Activated CD4-positive, alpha-beta T cell treated with anti-CD3 and anti-CD28 coated beads for 36 hours (primary cell): Measurements from ENCODE around the gene PRKCZ. TPM values are rescaled to one million over a fixed set of nuclear protein-coding genes. Genes with fewer than 3 reads are reported as not detected.
A peak's percentile ranks its signal among the peaks of the same experiment; 100 is the strongest.

ENCODE experiments used
- ATAC-seq: fragments of 200-7000 bp; cut with Tn5 transposase; one replicate; pipeline ENCODE4 v1.10.0; 2021; ENCODE audit warnings: mild to moderate bottlenecking, moderate library complexity
- CTCF ChIA-PET: fragments of 350-600 bp; sonication (Branson Sonifier 250); formaldehyde crosslinking; loops from one replicate; lab custom pipeline; 2021; ENCODE audit warnings: antibody characterized with exemption; lab: Charles Lee
- POLR2A ChIA-PET: fragments of 350-600 bp; sonication (Branson Sonifier 250); formaldehyde crosslinking; loops from one replicate; lab custom pipeline; 2021; ENCODE audit warnings: antibody characterized with exemption, inconsistent platforms; lab: Charles Lee
- DNase-seq: peaks from one replicate; pipeline ENCODE4 v3.0.0-alpha.2; 2020
- H3K27ac Mint-ChIP-seq: one replicate; pipeline ENCODE4 v1.8.0; 2021; ENCODE audit warnings: mixed read lengths
- H3K27me3 Mint-ChIP-seq: one replicate; pipeline ENCODE4 v1.8.0; 2021; ENCODE audit warnings: mixed read lengths
- H3K36me3 Mint-ChIP-seq: one replicate; pipeline ENCODE4 v1.8.0; 2021; ENCODE audit warnings: low read depth, mixed read lengths
- H3K4me1 Mint-ChIP-seq: one replicate; pipeline ENCODE4 v1.8.0; 2021; ENCODE audit warnings: mixed read lengths
- H3K4me3 Mint-ChIP-seq: one replicate; pipeline ENCODE4 v1.8.0; 2021; ENCODE audit warnings: mild to moderate bottlenecking, moderate library complexity, mixed read lengths
- H3K9me3 Mint-ChIP-seq: one replicate; pipeline ENCODE4 v1.8.0; 2021; ENCODE audit warnings: low read depth, mixed read lengths
- intact Hi-C, 2 experiments: fragments of 100-400 bp; cut with DNase I in 1 of 2; cut with micrococcal nuclease in 1 of 2; formaldehyde crosslinking; loops; one replicate each; pipeline versions ENCODE4 v1.14.2 to v1.15.1; 2022 to 2024; cut with DNase I, micrococcal nuclease
- total RNA-seq, 2 experiments: library from RNA; stranded (reverse); gene quantifications; one replicate each; pipeline ENCODE4 v1.2.3, GENCODE V29; 2021

PRKCZ gene
- total RNA-seq, 2 experiments from 2014 or later = 9.8 to 10.9 TPM

- Mint-ChIP-seq H3K9me3 (no peaks in the 10 kb centered on the region), H3K27me3 (peaks cover 14% of the 10 kb centered on the region), H3K4me3 (peak overlapping the region; percentile 68), H3K27ac (no peak overlapping the region), H3K36me3 (no peaks in the 10 kb centered on the region), H3K4me1 (peaks cover 24% of the 10 kb centered on the region)
- POLR2A ChIA-PET = no interaction called here
- CTCF ChIA-PET = interaction anchor here (1.3 kb wide), 1 partner anchor 27 kb away, joined by 4 read pairs; no protein-coding TSS in a partner anchor
- DNase-seq = no peak
- intact Hi-C loops = loop anchor here in 1 of 2 experiments (5.0 kb wide), 1 partner anchor 534 kb away; no protein-coding TSS in a partner anchor
- ATAC-seq = no peak
These were observed 2.2 kb upstream of the PRKCZ start for GRCh38 chr1:2047749-2048729.

GRCh38 chr1:2049225-2049717 lies 940 bp upstream of the PRKCZ start:
- peaks cover 14% of the 10 kb centered on the region for H3K27me3 Mint-ChIP-seq
- no peak overlapping the region for H3K27ac Mint-ChIP-seq
- ATAC-seq = no peak

GRCh38 chr1:2050461-2050792 lies 216 bp downstream of the PRKCZ start:
- peaks cover 19% of the 10 kb centered on the region for H3K4me1 Mint-ChIP-seq
- ATAC-seq = peak; percentile 36
- peaks cover 13% of the 10 kb centered on the region for H3K27me3 Mint-ChIP-seq
- no peaks in the 10 kb centered on the region for H3K9me3 Mint-ChIP-seq
- peak overlapping the region; percentile 56 for H3K4me3 Mint-ChIP-seq
- ChIA-PET CTCF (interaction anchor here (0.6 kb wide), 1 partner anchor 273 kb away, joined by 3 read pairs; no protein-coding TSS in a partner anchor), POLR2A (interaction anchor here (0.7 kb wide), 1 partner anchor 176 kb away, joined by 3 read pairs; no protein-coding TSS in a partner anchor)
- intact Hi-C loops = loop anchor here in 1 of 2 experiments (1.0 kb wide), 6 partner anchors 83 to 341 kb away; partner anchors contain the start of genes MORN1, NADK, RER1 and TMEM52
- H3K27ac Mint-ChIP-seq = no peak overlapping the region
- H3K36me3 Mint-ChIP-seq = no peaks in the 10 kb centered on the region
- DNase-seq = peak; percentile 61

More at GRCh38 chr1:2049225-2049717, 940 bp upstream of the PRKCZ start:
- Mint-ChIP-seq H3K36me3 (no peaks in the 10 kb centered on the region), H3K9me3 (no peaks in the 10 kb centered on the region), H3K4me1 (peaks cover 24% of the 10 kb centered on the region), H3K4me3 (peak overlapping the region; percentile 68)
- intact Hi-C loops = loop anchor here in 1 of 2 experiments (5.0 kb wide), 1 partner anchor 533 kb away; no protein-coding TSS in a partner anchor
- DNase-seq = peak; percentile 38
- CTCF ChIA-PET = interaction anchor here (0.6 to 1.4 kb wide), 3 partner anchors 10 to 140 kb away, joined by 3 to 4 read pairs (median 3); no protein-coding TSS in a partner anchor
- POLR2A ChIA-PET = no interaction called here

GRCh38 chr1:2050793-2051682 lies 827 bp downstream of the PRKCZ start:
- Mint-ChIP-seq H3K27ac (no peak overlapping the region), H3K27me3 (peaks cover 11% of the 10 kb centered on the region), H3K4me1 (peaks cover 13% of the 10 kb centered on the region), H3K9me3 (no peaks in the 10 kb centered on the region), H3K4me3 (peak overlapping the region; percentile 56), H3K36me3 (no peaks in the 10 kb centered on the region)
- intact Hi-C loops = loop anchor here in 1 of 2 experiments (1.0 kb wide), 6 partner anchors 82 to 340 kb away; partner anchors contain the start of genes MORN1, NADK, RER1 and TMEM52
- ChIA-PET CTCF (interaction anchor here (0.6 to 1.0 kb wide), 3 partner anchors 123 to 273 kb away, joined by 3 read pairs; no protein-coding TSS in a partner anchor), POLR2A (interaction anchor here (0.7 kb wide), 1 partner anchor 175 kb away, joined by 3 read pairs; no protein-coding TSS in a partner anchor)
- no peak for ATAC-seq
- DNase-seq = no peak

- H3K27ac Mint-ChIP-seq = no peak overlapping the region
- peaks cover 11% of the 10 kb centered on the region for H3K27me3 Mint-ChIP-seq
- no peaks in the 10 kb centered on the region for H3K9me3 Mint-ChIP-seq
- no peaks in the 10 kb centered on the region for H3K36me3 Mint-ChIP-seq
- no peak for ATAC-seq
- ChIA-PET POLR2A (no interaction called here), CTCF (interaction anchor here (0.7 to 1.0 kb wide), 2 partner anchors 122 to 242 kb away, joined by 3 read pairs; no protein-coding TSS in a partner anchor)
- H3K4me3 Mint-ChIP-seq = peak overlapping the region; percentile 56
- intact Hi-C loops = no loop called here
- DNase-seq = no peak
- H3K4me1 Mint-ChIP-seq = peaks cover 13% of the 10 kb centered on the region
These were observed 2.0 kb downstream of the PRKCZ start for GRCh38 chr1:2052054-2052679.

- no peak overlapping the region for H3K4me3 Mint-ChIP-seq
- H3K27me3 Mint-ChIP-seq = peaks cover 11% of the 10 kb centered on the region
- H3K4me1 Mint-ChIP-seq = peaks cover 13% of the 10 kb centered on the region
- H3K9me3 Mint-ChIP-seq = no peaks in the 10 kb centered on the region
- ChIA-PET POLR2A (no interaction called here), CTCF (no interaction called here)
- H3K27ac Mint-ChIP-seq = no peak overlapping the region
- ATAC-seq (no peak), DNase-seq (no peak)
- H3K36me3 Mint-ChIP-seq = no peaks in the 10 kb centered on the region
- intact Hi-C loops = no loop called here
These were observed 2.5 kb downstream of the PRKCZ start for GRCh38 chr1:2052756-2053155.

GRCh38 chr1:2053217-2053616 lies 3.0 kb downstream of the PRKCZ start:
- Mint-ChIP-seq H3K27ac (no peak overlapping the region), H3K4me1 (peaks cover 13% of the 10 kb centered on the region), H3K4me3 (no peak overlapping the region), H3K9me3 (no peaks in the 10 kb centered on the region), H3K36me3 (no peaks in the 10 kb centered on the region), H3K27me3 (peaks cover 10% of the 10 kb centered on the region)
- DNase-seq = no peak
- intact Hi-C loops = no loop called here
- POLR2A ChIA-PET = no interaction called here
- no peak for ATAC-seq
- CTCF ChIA-PET = no interaction called here

GRCh38 chr1:2053784-2054376 lies 3.7 kb downstream of the PRKCZ start:
- no peak for DNase-seq
- intact Hi-C loops = no loop called here
- Mint-ChIP-seq H3K4me1 (peaks cover 9% of the 10 kb centered on the region), H3K27ac (no peak overlapping the region), H3K27me3 (peaks cover 6% of the 10 kb centered on the region), H3K9me3 (no peaks in the 10 kb centered on the region), H3K4me3 (no peak overlapping the region), H3K36me3 (no peaks in the 10 kb centered on the region)
- ATAC-seq = no peak
- ChIA-PET POLR2A (interaction anchor here (0.7 kb wide), 1 partner anchor 1561 kb away, joined by 4 read pairs; no protein-coding TSS in a partner anchor), CTCF (no interaction called here)

GRCh38 chr1:2054560-2054959 lies 4.3 kb downstream of the PRKCZ start:
- Mint-ChIP-seq H3K36me3 (no peaks in the 10 kb centered on the region), H3K4me1 (peaks cover 3% of the 10 kb centered on the region), H3K27me3 (no peaks in the 10 kb centered on the region), H3K9me3 (no peaks in the 10 kb centered on the region), H3K27ac (no peak overlapping the region), H3K4me3 (no peak overlapping the region)
- DNase-seq (no peak), ATAC-seq (no peak)
- ChIA-PET POLR2A (interaction anchor here (0.7 kb wide), 1 partner anchor 1560 kb away, joined by 4 read pairs; no protein-coding TSS in a partner anchor), CTCF (no interaction called here)
- intact Hi-C loops = no loop called here
